Thoracic aorta (tissue), 2 donors: ENCODE data around the gene SCRN1. TPM values are rescaled to one million over a fixed set of nuclear protein-coding genes. Genes with fewer than 3 reads are reported as not detected.

Experiments used
- ATAC-seq: fragments of 150-250 bp; one replicate; pipeline ENCODE4 v1.8.0; 2017; ENCODE audit warnings: low read depth; ENCODE audit not compliant: insufficient number of reproducible peaks, low FRiP score
- DNase-seq: peaks from one replicate; pipeline ENCODE4 v3.0.0-alpha.2; 2020; ENCODE audit warnings: low spot score
- H3K27ac ChIP-seq, 2 donors: fragments of 200-600 bp; sonication (generic); 1 replicate in 1 of 2; 2 replicates in 1 of 2; pipeline ENCODE4 v1.5.1; 2016; ENCODE audit warnings: mild to moderate bottlenecking in 2 of 2, moderate library complexity in 2 of 2
- H3K27me3 ChIP-seq: fragments of 200-600 bp; sonication (generic); replicated peaks from 2 replicates; pipeline ENCODE4 v1.6.0; 2016; ENCODE audit warnings: mild to moderate bottlenecking; ENCODE audit not compliant: insufficient read depth
- H3K36me3 ChIP-seq: fragments of 200-600 bp; sonication (generic); one replicate; pipeline ENCODE4 v1.5.1; 2016
- H3K4me1 ChIP-seq, 2 donors: fragments of 200-600 bp; sonication (generic); 1 replicate in 1 of 2; 2 replicates in 1 of 2; pipeline versions ENCODE4 v1.5.1 to v1.6.0; 2016; ENCODE audit warnings: low read depth in 2 of 2, mild to moderate bottlenecking in 1 of 2; ENCODE audit not compliant: control insufficient read depth in 1 of 2
- H3K4me3 ChIP-seq: fragments of 200-600 bp; sonication (generic); 2 replicates; pipeline ENCODE4 v1.5.1; 2016; ENCODE audit warnings: mild to moderate bottlenecking
- H3K9me3 ChIP-seq: fragments of 200-600 bp; sonication (generic); 2 replicates; pipeline ENCODE4 v1.5.1; 2016
- CTCF ChIP-seq: fragments of 200-600 bp; sonication (generic); IDR thresholded peaks from one replicate; pipeline ENCODE4 v1.5.1; 2019; ENCODE audit warnings: antibody characterized with exemption
- total RNA-seq, 2 donors: library from RNA; depleted of rRNA; stranded (reverse); fragments of >200 nt; gene quantifications; one replicate each; pipeline versions ENCODE4 v1.1.0 to v1.2.3, GENCODE V29; 2016

Gene SCRN1
- total RNA-seq, 2 donors from 2014 or later = 58.1 to 75.3 TPM

- H3K9me3 ChIP-seq = peaks cover 2% of the 10 kb centered on the region
- H3K27ac ChIP-seq = no peak overlapping the region
- TF ChIP-seq CTCF = no peak
- no peaks in the 10 kb centered on the region for H3K27me3 ChIP-seq
- no peaks in the 10 kb centered on the region for H3K4me1 ChIP-seq
- ATAC-seq = no peak
- no peak overlapping the region for H3K4me3 ChIP-seq
- DNase-seq = no peak
- H3K36me3 ChIP-seq = peaks cover 4% of the 10 kb centered on the region
These were observed 88.9 kb downstream of the SCRN1 start for GRCh38 chr7:29900745-29901144.

- DNase-seq (no peak), ATAC-seq (no peak)
- no peaks in the 10 kb centered on the region for H3K9me3 ChIP-seq
- H3K4me1 ChIP-seq = no peaks in the 10 kb centered on the region
- TF ChIP-seq CTCF = no peak
- H3K27ac ChIP-seq = no peak overlapping the region
- H3K4me3 ChIP-seq = no peak overlapping the region
- H3K27me3 ChIP-seq = no peaks in the 10 kb centered on the region
- no peaks in the 10 kb centered on the region for H3K36me3 ChIP-seq
These were observed 91.3 kb downstream of the SCRN1 start for GRCh38 chr7:29898301-29898700.

- H3K4me1 ChIP-seq = no peaks in the 10 kb centered on the region
- ATAC-seq (no peak), DNase-seq (no peak)
- no peak overlapping the region for H3K27ac ChIP-seq
- no peak overlapping the region for H3K4me3 ChIP-seq
- H3K9me3 ChIP-seq = no peaks in the 10 kb centered on the region
- H3K36me3 ChIP-seq = no peaks in the 10 kb centered on the region
- TF ChIP-seq CTCF = no peak
- H3K27me3 ChIP-seq = no peaks in the 10 kb centered on the region
These were observed 92.8 kb downstream of the SCRN1 start for GRCh38 chr7:29896685-29897411.

GRCh38 chr7:29895559-29895958, 94.0 kb downstream of the SCRN1 start:
- TF ChIP-seq CTCF = no peak
- DNase-seq (no peak), ATAC-seq (no peak)
- no peaks in the 10 kb centered on the region for H3K4me1 ChIP-seq
- no peaks in the 10 kb centered on the region for H3K36me3 ChIP-seq
- H3K27me3 ChIP-seq = no peaks in the 10 kb centered on the region
- no peaks in the 10 kb centered on the region for H3K9me3 ChIP-seq
- no peak overlapping the region for H3K4me3 ChIP-seq
- H3K27ac ChIP-seq = no peak overlapping the region

GRCh38 chr7:29894256-29894655, 95.3 kb downstream of the SCRN1 start:
- no peaks in the 10 kb centered on the region for H3K9me3 ChIP-seq
- H3K27me3 ChIP-seq = no peaks in the 10 kb centered on the region
- H3K36me3 ChIP-seq = no peaks in the 10 kb centered on the region
- no peak for TF ChIP-seq CTCF
- no peaks in the 10 kb centered on the region for H3K4me1 ChIP-seq
- DNase-seq (no peak), ATAC-seq (no peak)
- no peak overlapping the region for H3K4me3 ChIP-seq
- H3K27ac ChIP-seq = no peak overlapping the region
